Left lung (tissue), 10 donors: ENCODE data around the gene ZNF140. TPM values are rescaled to one million over a fixed set of nuclear protein-coding genes. Genes with fewer than 3 reads are reported as not detected.

Experiments
- ATAC-seq: fragments of 200-7000 bp; cut with Tn5 transposase; one replicate; pipeline ENCODE4 v1.9.1; 2020; ENCODE audit warnings: moderate library complexity
- DNase-seq, 4 donors: peaks; one replicate each; pipeline ENCODE4 v3.0.0-alpha.2; 2013 to 2020
- H3K27ac ChIP-seq, 2 donors: fragments of 200-600 bp; sonication (generic) in 1 of 2; one replicate each; pipeline versions ENCODE4 v1.5.0 to v1.8.0; 2020 to 2021
- H3K27me3 ChIP-seq, 2 donors: fragments of 200-600 bp; sonication (generic) in 1 of 2; one replicate each; pipeline versions ENCODE4 v1.5.0 to v1.8.0; 2020 to 2021
- H3K36me3 ChIP-seq, 2 donors: fragments of 200-600 bp; sonication (generic) in 1 of 2; one replicate each; pipeline versions ENCODE4 v1.5.0 to v1.8.0; 2020 to 2021
- H3K4me1 ChIP-seq, 2 donors: fragments of 200-600 bp; one replicate each; pipeline ENCODE4 v1.8.0; 2021
- H3K4me3 ChIP-seq, 2 donors: fragments of 200-600 bp; sonication (generic) in 1 of 2; one replicate each; pipeline versions ENCODE4 v1.5.0 to v1.8.0; 2020 to 2021; ENCODE audit warnings: mild to moderate bottlenecking in 1 of 2
- H3K9me3 ChIP-seq, 2 donors: fragments of 200-600 bp; sonication (generic) in 1 of 2; one replicate each; pipeline versions ENCODE4 v1.5.0 to v1.8.0; 2020 to 2021
- intact Hi-C, 2 donors: fragments of 100-400 bp; cut with DNase I; formaldehyde crosslinking; loops; one replicate each; pipeline versions ENCODE4 v1.11.2 to v1.14.2; 2022
- polyA plus RNA-seq, 6 donors: library from polyadenylated mRNA; unstranded; fragments of 120-200 nt; gene quantifications; one replicate each; pipeline ENCODE4 v1.2.1, GENCODE V29; 2013; ENCODE audit not compliant: insufficient read length in 6 of 6
- total RNA-seq, 2 donors: library from RNA; stranded (reverse); fragmentation: NEBNext Ultra II Directional; extraction: Animal tissue kit (Norgen Biotek cat#: 25700); gene quantifications; one replicate each; pipeline ENCODE4 v1.2.1, GENCODE V29; 2021
- TF ChIP-seq, protein P1 (sequence below), 2 donors: fragments of 200-600 bp; sonication (generic) in 1 of 2; IDR thresholded peaks; one replicate each; pipeline versions ENCODE4 v1.5.0 to v1.8.0; 2021; ENCODE audit warnings: antibody characterized with exemption in 2 of 2
- donor health status: DM: no; HTN: yes; CAD: no.
- donor health status: DM: no; HTN: no; CAD: no.

ZNF140 gene
- total and polyA plus RNA-seq, 8 donors: 12.2 to 44.2 (median 40.0) TPM

DNA sequence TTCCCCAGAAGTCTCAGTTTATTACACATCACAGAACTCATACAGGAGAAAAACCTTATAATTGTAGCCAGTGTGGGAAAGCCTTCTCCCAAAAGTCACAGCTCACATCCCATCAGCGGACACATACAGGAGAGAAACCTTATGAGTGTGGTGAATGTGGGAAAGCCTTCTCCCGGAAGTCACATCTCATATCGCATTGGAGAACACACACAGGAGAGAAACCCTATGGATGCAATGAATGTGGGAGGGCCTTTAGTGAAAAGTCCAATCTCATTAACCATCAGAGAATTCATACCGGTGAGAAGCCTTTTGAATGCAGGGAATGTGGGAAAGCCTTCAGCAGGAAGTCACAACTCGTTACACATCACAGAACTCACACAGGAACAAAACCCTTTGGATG is 23.3 kb upstream of the ZNF140 start:
- Histone ChIP-seq H3K4me1 (no peaks in the 10 kb centered on the region), H3K9me3 (peaks cover 59 to 100% of the 10 kb centered on the region in 2 donors), H3K27ac (no peak overlapping the region), H3K4me3 (no peak overlapping the region), H3K36me3 (peaks cover 4 to 69% of the 10 kb centered on the region in 2 donors), H3K27me3 (no peaks in the 10 kb centered on the region)
- no peak for ATAC-seq
- intact Hi-C loops: no loop called here
- TF ChIP-seq, protein P1, sequence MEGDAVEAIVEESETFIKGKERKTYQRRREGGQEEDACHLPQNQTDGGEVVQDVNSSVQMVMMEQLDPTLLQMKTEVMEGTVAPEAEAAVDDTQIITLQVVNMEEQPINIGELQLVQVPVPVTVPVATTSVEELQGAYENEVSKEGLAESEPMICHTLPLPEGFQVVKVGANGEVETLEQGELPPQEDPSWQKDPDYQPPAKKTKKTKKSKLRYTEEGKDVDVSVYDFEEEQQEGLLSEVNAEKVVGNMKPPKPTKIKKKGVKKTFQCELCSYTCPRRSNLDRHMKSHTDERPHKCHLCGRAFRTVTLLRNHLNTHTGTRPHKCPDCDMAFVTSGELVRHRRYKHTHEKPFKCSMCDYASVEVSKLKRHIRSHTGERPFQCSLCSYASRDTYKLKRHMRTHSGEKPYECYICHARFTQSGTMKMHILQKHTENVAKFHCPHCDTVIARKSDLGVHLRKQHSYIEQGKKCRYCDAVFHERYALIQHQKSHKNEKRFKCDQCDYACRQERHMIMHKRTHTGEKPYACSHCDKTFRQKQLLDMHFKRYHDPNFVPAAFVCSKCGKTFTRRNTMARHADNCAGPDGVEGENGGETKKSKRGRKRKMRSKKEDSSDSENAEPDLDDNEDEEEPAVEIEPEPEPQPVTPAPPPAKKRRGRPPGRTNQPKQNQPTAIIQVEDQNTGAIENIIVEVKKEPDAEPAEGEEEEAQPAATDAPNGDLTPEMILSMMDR (IDR thresholded peaks at IDR 0.05): no peak
- no peak for DNase-seq

DNA sequence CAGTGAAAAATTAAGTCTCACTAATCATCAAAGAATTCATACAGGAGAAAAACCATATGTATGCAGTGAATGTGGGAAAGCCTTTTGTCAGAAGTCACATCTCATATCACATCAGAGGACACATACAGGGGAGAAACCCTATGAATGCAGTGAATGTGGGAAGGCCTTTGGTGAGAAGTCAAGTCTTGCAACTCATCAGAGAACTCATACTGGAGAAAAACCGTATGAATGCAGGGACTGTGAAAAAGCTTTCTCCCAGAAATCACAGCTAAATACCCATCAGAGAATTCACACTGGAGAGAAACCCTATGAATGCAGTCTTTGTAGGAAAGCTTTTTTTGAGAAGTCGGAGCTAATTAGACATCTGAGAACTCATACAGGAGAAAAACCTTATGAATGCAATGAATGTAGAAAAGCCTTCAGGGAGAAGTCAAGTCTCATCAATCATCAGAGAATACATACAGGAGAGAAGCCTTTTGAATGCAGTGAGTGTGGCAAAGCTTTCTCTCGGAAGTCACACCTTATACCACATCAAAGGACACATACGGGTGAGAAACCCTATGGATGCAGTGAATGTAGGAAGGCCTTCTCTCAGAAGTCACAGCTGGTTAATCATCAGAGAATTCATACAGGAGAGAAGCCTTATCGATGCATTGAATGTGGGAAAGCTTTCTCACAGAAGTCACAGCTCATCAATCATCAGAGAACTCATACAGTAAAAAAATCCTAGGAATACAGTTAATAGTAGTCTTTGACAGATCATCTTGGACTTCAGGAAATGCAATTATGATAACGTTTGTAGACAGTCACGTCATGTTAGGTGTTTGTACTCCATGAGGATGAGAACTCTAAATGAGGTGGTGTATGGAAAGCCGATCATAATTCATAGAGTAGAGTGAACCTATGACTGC is 22.3 kb upstream of the ZNF140 start:
- Histone ChIP-seq H3K9me3 (peaks cover 65 to 100% of the 10 kb centered on the region in 2 donors), H3K27me3 (no peaks in the 10 kb centered on the region), H3K4me3 (no peak overlapping the region), H3K4me1 (no peaks in the 10 kb centered on the region), H3K36me3 (peaks cover 4 to 69% of the 10 kb centered on the region in 2 donors), H3K27ac (no peak overlapping the region)
- DNase-seq (no peak), ATAC-seq (no peak)
- intact Hi-C loops: no loop called here
- TF ChIP-seq, protein P1 (IDR thresholded peaks at IDR 0.05): no peak

DNA sequence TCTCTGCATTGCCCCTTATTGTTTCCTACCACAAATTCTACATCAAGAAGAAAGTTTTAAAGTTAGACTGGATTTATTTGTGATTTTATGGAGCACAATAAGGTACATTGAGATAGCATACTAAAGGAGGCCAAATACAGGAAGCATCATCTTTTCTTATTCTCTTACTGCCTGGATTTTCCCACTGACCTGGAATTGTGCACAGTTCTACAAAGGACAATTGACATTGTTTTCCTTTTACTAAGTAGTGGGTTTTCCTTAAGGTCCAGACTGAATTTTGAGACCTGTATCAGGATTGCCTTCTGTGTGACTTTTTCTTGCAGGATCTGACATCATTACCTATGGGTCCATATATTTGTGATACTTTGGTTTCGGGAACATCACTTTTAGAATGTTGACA is 18.8 kb upstream of the ZNF140 start:
- intact Hi-C loops: no loop called here
- Histone ChIP-seq H3K27me3 (no peaks in the 10 kb centered on the region), H3K4me3 (no peak overlapping the region), H3K27ac (no peak overlapping the region), H3K9me3 (peaks cover 79 to 99% of the 10 kb centered on the region in 2 donors), H3K36me3 (peaks cover 0 to 34% of the 10 kb centered on the region in 2 donors), H3K4me1 (no peaks in the 10 kb centered on the region)
- TF ChIP-seq, protein P1 (IDR thresholded peaks at IDR 0.05): no peak
- ATAC-seq (no peak), DNase-seq (no peak)

DNA sequence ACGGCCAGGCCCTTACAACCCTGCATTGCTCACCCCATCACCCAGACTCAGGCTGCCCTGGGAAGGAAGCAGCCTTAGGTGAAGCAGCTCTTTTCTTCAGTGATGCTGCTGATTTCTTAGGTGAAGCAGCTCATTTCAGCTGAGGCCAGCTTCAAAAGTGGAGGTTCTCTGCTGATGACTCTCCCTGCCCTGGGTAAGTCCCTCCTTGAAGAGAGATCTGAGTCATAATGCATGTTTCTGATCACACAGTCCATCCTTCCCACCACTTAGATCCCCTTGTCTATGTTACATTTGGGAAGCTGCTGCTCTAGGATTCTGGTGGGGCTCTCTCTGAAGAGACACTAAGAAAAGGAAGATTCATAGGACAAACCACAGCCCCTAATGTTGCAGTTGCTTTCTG is 17.2 kb upstream of the ZNF140 start:
- Histone ChIP-seq H3K36me3 (peaks cover 0 to 18% of the 10 kb centered on the region in 2 donors), H3K4me1 (no peaks in the 10 kb centered on the region), H3K27me3 (no peaks in the 10 kb centered on the region), H3K4me3 (no peak overlapping the region), H3K9me3 (peaks cover 65 to 99% of the 10 kb centered on the region in 2 donors), H3K27ac (no peak overlapping the region)
- DNase-seq (no peak), ATAC-seq (no peak)
- intact Hi-C loops: no loop called here
- TF ChIP-seq, protein P1 (IDR thresholded peaks at IDR 0.05): no peak

DNA sequence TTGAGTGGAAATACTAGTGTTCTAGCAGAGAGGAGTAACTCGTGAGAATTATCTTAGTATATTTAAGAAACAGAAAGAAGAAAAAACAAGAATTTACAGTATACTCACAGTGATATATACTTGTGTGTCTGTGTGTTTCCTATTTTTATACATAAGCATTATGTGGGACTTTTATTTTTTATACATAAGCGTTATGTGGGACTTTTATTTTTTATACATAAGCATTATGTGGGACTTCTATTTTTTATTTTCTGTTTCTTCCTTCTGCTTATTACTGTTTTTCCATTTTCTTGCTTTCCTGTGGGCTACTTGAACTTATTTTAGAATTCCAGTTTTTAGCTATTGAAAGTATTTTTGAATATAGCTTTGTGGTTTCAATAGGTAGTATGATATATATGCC is 6.9 kb upstream of the ZNF140 start:
- intact Hi-C loops: no loop called here
- Histone ChIP-seq H3K36me3 (no peaks in the 10 kb centered on the region), H3K27me3 (no peaks in the 10 kb centered on the region), H3K9me3 (peaks cover 0 to 100% of the 10 kb centered on the region in 2 donors), H3K27ac (no peak overlapping the region), H3K4me1 (no peaks in the 10 kb centered on the region), H3K4me3 (no peak overlapping the region)
- DNase-seq: no peak
- TF ChIP-seq, protein P1 (IDR thresholded peaks at IDR 0.05): no peak
- ATAC-seq: no peak
